ENCODE measurements around the gene KCNQ1. TPM values are rescaled to one million over a fixed set of nuclear protein-coding genes. Genes with fewer than 3 reads are reported as not detected.

Gene KCNQ1
- total RNA-seq, 1 experiment from 2014 or later, result not detected

DNA sequence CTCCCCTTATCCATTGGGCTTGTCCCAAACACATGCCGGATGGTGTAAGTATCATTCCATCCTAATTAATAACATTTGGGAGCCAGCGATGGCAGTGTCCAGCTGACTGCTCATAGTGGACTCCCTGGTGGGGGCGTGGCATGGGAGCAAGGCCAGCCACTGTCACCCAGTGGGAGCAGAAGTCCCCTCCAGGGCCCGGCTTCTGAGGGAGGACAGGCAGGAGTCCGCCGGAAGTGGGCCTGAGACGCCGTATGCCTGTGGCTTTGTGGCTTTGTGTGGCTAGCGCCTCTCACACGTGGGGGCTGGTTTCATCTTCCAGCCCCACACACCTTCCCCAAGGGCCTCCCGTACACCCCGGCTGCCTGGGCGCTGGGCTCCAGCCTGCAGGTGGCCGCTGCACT, 124.5 kb downstream of the KCNQ1 start:
- H3K27ac ChIP-seq, result no peak overlapping the region
- DNase-seq, result peak in 1 of 2 experiments; percentile 22

DNA sequence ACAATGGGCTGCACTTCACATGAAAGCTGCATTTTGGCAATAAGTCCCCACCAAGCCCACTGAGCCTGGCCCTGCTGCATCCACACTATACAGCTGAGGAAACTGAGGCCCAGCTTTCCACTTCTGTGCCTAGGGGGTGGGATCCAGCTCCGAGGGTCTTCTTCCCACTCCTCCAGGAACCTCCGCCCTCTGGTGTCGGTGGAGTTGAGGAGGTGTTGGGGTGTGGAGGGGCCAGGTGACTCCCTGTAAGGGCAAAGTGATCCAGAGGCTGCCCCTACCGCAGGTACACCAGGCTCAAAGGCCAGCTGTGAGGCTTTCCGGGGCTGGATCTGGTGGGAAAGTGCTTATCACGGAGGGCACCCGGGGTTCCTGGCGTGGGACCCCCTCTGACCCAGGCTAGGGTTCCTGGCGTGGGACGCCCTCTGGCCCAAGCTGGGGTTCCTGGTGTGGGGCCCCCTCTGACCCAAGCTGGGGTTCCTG, 125.0 kb downstream of the KCNQ1 start:
- Histone ChIP-seq H3K27me3 (no peaks in the 10 kb centered on the region), H3K27ac (no peak overlapping the region), H3K9me3 (replicated peaks) (peaks cover 5% of the 10 kb centered on the region; the same call in 1 of the 2 replicates), H3K4me1 (peaks cover 2% of the 10 kb centered on the region), H3K4me3 (no peak overlapping the region), H3K36me3 (no peaks in the 10 kb centered on the region)
- DNase-seq, result no peak

More for the DNA sequence above, 124.5 kb downstream of the KCNQ1 start:
- H3K36me3 ChIP-seq, result no peaks in the 10 kb centered on the region
- H3K4me3 ChIP-seq, result no peak overlapping the region
- peaks cover 5% of the 10 kb centered on the region; the same call in 1 of the 2 replicates for H3K9me3 ChIP-seq (replicated peaks)
- H3K4me1 ChIP-seq, result no peaks in the 10 kb centered on the region
- no peaks in the 10 kb centered on the region for H3K27me3 ChIP-seq

DNA sequence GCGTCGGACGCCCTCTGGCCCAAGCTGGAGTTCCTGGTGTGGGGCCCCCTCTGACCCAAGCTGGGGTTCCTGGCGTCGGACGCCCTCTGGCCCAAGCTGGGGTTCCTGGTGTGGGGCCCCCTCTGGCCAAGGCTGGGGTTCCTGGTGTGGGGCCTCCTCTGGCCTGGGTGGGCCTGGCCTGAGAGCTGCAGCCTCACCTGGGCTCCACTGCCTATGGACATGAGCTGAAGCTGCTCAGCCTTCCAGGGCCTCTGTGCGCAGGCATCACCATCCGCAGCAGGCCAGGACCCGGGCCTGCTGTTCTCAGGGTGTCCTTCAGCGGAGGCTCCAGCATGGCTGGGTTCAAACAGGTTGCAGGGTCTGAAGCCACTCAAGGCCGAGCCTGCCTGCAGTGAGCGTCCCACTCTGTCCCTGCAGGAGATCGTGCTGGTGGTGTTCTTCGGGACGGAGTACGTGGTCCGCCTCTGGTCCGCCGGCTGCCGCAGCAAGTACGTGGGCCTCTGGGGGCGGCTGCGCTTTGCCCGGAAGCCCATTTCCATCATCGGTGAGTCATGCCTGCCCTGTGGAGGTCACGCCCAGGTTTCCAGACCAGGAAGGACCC, 125.5 kb downstream of the KCNQ1 start:
- no peaks in the 10 kb centered on the region for H3K27me3 ChIP-seq
- DNase-seq, result no peak
- H3K9me3 ChIP-seq (replicated peaks), result peaks cover 5% of the 10 kb centered on the region; the same call in 1 of the 2 replicates
- no peak overlapping the region for H3K4me3 ChIP-seq
- no peak overlapping the region for H3K27ac ChIP-seq
- H3K36me3 ChIP-seq, result no peaks in the 10 kb centered on the region
- peaks cover 7% of the 10 kb centered on the region for H3K4me1 ChIP-seq

DNA sequence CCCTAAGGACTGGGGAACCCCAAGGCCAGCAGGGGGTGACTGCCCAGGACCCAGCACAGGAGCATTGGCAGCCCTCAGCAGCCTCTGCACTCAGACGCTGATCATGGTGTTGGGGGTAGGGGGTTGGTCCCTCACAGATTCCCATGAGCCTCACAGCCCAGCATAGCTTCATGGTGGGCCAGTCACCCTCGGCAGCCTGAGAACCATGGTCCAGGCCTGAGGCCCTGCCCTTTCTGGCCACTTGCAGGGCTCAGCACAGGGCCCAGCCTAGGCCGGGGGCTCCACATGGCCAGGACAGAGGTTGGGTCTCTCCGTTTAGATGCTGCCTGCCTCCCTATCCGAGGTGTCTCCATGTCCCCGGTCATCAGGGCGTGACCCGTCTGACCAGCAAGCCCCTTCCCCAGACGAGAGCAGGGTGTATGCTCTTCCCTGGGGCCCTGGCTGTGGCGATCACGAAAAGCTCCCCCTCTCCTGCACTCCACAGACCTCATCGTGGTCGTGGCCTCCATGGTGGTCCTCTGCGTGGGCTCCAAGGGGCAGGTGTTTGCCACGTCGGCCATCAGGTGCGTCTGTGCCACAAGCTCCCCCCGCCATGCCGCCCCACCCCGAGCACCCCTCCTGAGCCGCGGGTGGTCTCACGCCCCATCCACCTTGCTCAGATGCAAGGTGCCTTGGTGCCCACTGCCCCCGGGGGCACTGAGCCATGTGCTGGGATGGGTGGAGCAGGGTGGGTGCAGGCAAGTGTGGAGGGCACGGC, 126.2 kb downstream of the KCNQ1 start:
- DNase-seq, result no peak
- Histone ChIP-seq H3K27me3 (no peaks in the 10 kb centered on the region), H3K4me1 (peaks cover 13% of the 10 kb centered on the region), H3K36me3 (no peaks in the 10 kb centered on the region), H3K9me3 (replicated peaks) (peaks cover 5% of the 10 kb centered on the region; the same call in 1 of the 2 replicates), H3K4me3 (no peak overlapping the region), H3K27ac (no peak overlapping the region)

DNA sequence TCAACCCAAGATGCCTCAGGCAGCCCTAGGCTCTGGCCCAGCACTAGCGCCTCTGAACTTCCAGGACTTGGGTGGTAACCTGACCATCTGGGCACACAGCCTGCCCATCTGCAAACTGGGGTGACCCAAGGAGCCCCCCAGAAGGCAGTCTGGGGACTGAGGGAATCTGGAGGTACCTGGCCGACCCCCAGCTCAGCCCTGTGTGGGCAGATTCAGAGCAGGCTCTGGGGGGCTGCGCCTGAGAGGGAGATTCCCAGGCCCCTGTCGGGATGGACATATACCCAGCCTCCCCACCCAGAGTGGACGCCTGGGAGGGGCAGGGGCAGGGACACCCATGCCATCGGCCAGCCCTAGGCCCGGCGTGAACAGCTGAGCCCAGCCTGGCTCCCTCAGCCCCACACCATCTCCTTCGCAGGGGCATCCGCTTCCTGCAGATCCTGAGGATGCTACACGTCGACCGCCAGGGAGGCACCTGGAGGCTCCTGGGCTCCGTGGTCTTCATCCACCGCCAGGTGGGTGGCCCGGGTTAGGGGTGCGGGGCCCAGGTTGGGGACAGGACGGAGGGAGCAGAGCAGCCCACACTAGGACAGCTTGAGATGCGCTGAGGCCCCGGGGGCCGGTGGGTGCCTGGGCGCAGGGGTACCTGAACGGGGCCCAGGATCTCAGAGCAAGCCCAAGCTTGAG, 126.9 kb downstream of the KCNQ1 start:
- no peak for DNase-seq
- H3K4me3 ChIP-seq, result no peak overlapping the region

DNA sequence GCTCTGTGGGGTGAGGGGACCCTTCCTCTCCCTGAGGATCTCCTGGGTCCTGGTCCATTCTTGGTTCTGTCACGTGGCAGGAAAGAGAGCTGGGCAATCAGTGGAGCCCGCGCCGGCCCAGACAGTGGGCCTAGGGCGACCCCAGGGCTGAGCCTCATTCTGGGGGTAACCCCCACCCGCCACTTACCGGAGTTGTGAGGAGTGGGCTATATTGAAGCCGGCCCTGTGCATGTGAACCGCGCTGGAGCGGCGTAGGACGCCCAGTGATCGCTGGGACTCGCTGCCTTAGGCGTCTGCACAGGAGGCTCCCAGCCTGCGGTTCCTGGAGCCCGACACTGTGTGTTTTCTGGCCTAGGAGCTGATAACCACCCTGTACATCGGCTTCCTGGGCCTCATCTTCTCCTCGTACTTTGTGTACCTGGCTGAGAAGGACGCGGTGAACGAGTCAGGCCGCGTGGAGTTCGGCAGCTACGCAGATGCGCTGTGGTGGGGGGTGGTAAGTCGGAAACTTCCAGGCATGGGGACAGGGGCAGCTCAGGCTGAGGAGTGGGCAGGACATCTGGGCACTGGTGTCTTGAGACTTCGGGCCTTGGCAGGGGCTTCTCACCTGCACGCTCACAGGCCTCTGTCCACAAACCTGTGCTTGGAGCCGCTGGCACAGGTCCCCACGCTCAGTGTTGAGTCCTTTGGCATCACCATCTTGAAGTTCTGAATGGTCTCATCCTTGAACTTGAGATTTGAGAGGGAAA, 127.9 kb downstream of the KCNQ1 start:
- peaks cover 13% of the 10 kb centered on the region for H3K4me1 ChIP-seq
- no peaks in the 10 kb centered on the region for H3K36me3 ChIP-seq
- no peak overlapping the region for H3K27ac ChIP-seq
- no peak for DNase-seq
- peaks cover 5% of the 10 kb centered on the region; the same call in 1 of the 2 replicates for H3K9me3 ChIP-seq (replicated peaks)
- no peak overlapping the region for H3K4me3 ChIP-seq
- no peaks in the 10 kb centered on the region for H3K27me3 ChIP-seq

More for the DNA sequence above, 126.9 kb downstream of the KCNQ1 start:
- H3K4me1 ChIP-seq, result peaks cover 13% of the 10 kb centered on the region
- peaks cover 5% of the 10 kb centered on the region; the same call in 1 of the 2 replicates for H3K9me3 ChIP-seq (replicated peaks)
- no peaks in the 10 kb centered on the region for H3K36me3 ChIP-seq
- H3K27ac ChIP-seq, result no peak overlapping the region
- no peaks in the 10 kb centered on the region for H3K27me3 ChIP-seq

DNA sequence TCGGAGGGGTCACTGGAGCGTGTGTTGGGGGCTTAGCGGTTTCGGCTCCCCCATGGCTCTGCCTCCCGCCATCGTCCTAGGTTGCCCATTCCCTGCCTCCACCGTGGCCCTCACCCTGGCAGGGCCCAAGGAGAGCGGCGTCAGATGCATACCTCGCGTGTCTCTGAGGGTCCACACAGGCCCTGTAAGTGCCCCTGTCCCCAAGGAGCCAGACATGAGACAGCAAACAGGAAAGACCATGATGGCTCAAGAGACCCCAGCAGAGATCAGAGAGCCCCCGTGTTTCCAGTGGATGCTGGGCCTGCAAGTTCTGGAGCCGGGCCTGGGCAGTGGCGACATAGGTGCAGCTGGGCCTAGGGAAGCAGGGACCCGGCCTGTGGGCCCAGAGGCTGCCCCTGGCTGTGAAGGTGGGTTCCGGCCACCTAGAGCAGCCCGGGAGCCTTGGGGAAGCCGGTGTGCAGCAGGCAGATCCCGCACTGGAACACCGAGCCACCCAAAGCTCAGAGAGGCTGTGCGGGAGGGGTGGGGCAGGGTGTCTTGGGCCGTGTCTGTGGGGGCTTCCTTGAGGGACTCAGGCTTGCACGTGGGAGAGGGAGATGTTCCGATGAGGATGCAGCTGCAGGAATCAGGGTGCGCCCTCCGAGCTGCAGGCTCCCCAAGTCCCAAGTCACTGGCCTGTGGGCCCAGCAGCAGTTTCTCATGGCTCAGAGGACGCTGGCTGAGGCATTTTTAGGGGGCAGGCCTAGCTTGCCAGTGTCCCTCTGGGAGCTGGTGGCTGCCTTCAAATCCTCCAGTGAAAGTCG, 128.6 kb downstream of the KCNQ1 start:
- H3K4me1 ChIP-seq, result peaks cover 13% of the 10 kb centered on the region
- DNase-seq, result no peak
- peaks cover 5% of the 10 kb centered on the region; the same call in 1 of the 2 replicates for H3K9me3 ChIP-seq (replicated peaks)
- H3K36me3 ChIP-seq, result no peaks in the 10 kb centered on the region
- H3K27ac ChIP-seq, result no peak overlapping the region
- no peaks in the 10 kb centered on the region for H3K27me3 ChIP-seq
- no peak overlapping the region for H3K4me3 ChIP-seq

DNA sequence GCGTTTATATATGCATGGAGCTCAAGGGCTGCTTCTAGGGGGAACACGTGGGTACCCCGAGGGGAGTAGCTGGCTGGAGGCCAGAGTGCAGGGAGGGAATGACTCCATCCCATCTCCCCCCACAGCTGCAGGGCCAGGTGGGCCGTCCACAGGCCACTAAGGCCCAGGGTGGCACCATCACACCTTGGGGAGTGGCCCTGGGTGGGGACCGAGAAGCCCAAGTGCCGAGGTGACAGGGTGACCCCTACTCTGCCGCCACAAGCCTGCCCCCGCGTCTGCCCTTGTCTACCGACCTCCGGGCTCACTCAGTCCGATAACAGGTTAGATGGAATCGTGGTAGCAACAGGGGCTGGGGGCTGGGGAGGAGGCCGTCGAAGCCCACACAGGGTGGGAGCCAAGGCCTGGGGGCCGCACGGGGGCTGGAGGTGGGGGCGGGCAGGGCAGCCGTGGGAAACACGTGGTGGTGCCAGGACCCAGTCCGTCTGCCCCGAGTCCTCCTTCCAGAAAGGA, 129.3 kb downstream of the KCNQ1 start:
- peaks cover 5% of the 10 kb centered on the region; the same call in 1 of the 2 replicates for H3K9me3 ChIP-seq (replicated peaks)
- H3K27ac ChIP-seq, result no peak overlapping the region
- H3K27me3 ChIP-seq, result no peaks in the 10 kb centered on the region
- DNase-seq, result no peak
- H3K4me1 ChIP-seq, result peaks cover 16% of the 10 kb centered on the region
- no peaks in the 10 kb centered on the region for H3K36me3 ChIP-seq
- no peak overlapping the region for H3K4me3 ChIP-seq

DNA sequence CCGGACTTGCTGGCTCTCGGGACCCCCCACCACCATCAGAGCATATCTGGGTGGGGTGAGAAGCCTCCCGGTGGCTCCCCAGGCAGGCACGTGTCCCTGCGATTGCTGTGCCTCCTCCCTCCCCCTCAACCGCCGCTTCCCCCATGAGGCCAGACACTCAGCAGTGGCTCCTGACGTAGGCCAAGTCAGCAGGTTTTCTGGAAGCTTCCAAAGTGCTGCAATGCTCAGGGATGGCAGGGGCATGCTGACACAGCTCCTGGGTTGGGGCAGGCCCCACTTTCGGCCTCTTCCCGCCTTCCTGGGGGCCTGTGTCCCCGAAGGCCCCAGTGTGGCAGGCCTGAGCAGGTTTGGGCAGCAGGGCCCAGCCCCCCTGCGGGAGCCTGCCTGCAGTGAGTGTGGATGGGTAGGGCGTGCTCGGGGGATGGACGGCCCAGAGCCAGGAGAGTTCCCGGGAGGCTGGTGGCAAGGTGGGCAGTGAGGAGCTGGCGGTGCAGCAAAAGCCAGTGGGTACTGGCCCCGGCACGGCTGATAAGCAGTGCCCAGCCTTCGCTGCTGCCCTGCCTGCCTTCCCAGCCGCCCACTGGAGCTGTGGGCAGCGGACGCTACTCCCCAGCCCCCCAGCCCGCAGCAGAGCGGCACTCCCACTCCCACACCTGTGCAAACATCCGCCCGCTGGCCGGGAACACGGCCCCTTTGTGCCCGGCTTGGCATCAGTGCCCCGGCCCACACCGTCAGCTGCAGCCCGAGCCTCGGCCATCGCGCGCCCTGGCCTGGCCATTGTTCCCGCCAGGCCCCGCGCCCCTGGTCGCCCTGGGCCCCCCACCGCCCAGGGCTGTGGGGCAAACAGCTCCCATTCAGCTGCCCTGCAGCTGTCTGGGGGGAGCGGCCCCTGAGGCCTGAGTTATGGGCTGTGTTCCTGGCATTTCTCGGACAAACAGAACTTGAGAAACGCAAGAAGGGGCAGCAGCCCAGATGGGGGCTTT, 130.0 kb downstream of the KCNQ1 start:
- H3K4me1 ChIP-seq, result peaks cover 22% of the 10 kb centered on the region
- peaks cover 5% of the 10 kb centered on the region; the same call in 1 of the 2 replicates for H3K9me3 ChIP-seq (replicated peaks)
- no peaks in the 10 kb centered on the region for H3K27me3 ChIP-seq
- DNase-seq, result peak; percentile 30 to 54
- H3K27ac ChIP-seq, result peak overlapping the region; percentile 46
- no peak overlapping the region for H3K4me3 ChIP-seq
- H3K36me3 ChIP-seq, result no peaks in the 10 kb centered on the region

DNA sequence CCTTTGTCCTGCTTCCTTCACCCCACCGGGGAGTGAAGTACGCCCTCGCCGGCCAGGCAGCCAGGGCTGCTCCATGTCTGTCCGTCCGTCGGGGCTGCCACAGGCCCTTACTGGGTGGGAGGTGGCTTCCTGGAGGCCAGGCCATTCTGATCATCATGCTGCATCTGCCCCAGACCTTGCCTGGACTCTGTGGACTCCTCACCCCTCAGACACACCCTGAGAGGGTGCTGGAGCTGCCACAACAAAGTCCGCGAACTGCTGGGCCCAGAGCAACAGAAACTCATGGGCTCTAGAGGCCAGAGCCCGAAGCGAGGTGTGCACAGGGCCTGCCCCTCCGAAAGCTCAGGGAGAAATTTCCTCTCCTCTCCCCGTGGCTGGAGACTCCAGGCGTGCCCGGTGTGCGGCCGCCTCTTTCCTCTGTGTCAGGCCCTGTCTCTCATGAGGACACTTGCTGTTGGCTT, 130.8 kb downstream of the KCNQ1 start:
- Histone ChIP-seq H3K4me3 (no peak overlapping the region), H3K27me3 (no peaks in the 10 kb centered on the region), H3K4me1 (peaks cover 22% of the 10 kb centered on the region), H3K36me3 (no peaks in the 10 kb centered on the region), H3K27ac (peak overlapping the region; percentile 46), H3K9me3 (replicated peaks) (peaks cover 4% of the 10 kb centered on the region; the same call in 1 of the 2 replicates)
- no peak for DNase-seq

DNA sequence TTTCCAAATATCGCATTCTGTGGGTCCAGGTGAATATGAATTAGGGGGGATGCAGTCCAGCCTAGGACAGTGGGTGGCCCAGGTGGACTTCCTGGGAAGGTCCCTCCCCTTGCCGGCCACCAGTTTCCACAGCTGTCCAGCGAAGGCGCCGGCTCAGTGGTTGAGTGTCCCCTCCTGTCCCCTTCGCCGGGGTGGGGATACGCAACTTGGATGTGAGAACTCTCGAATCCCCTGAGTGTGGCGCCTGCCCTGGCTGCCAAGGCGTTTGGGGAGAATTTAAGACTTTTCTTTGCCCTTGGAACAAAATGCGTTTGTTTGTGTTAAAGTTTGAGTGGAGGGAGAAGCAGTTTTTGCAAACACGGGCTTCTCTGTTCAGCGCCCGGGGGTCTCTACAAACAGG, 131.3 kb downstream of the KCNQ1 start:
- H3K27me3 ChIP-seq, result no peaks in the 10 kb centered on the region
- peak in 1 of 2 experiments; percentile 1 for DNase-seq
- H3K9me3 ChIP-seq (replicated peaks), result no peaks in the 10 kb centered on the region
- no peaks in the 10 kb centered on the region for H3K36me3 ChIP-seq
- H3K4me3 ChIP-seq, result no peak overlapping the region
- H3K27ac ChIP-seq, result no peak overlapping the region
- peaks cover 22% of the 10 kb centered on the region for H3K4me1 ChIP-seq

DNA sequence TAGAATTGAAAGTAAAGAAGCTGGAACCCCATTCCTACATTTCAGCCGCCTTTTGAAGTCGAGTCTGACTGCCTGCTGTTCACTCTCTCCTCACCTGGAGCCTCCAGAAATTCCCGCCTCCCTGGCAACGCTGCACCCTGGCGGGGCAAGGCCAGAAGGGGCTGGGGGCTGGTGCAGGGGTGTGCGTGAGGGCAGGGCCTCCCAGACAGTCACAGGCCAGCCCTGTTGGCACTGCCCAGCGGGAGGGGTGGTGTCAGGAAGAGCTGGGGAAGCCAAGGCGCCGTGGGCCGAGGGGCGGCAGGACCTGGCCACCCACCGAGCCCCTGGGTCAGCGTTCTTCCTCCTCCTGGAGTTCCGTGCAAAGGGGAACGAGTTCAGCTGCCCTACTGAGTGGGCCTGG, 131.7 kb downstream of the KCNQ1 start:
- no peak overlapping the region for H3K27ac ChIP-seq
- H3K36me3 ChIP-seq, result no peaks in the 10 kb centered on the region
- DNase-seq, result peak in 1 of 2 experiments; percentile 1
- H3K27me3 ChIP-seq, result no peaks in the 10 kb centered on the region
- no peak overlapping the region for H3K4me3 ChIP-seq
- no peaks in the 10 kb centered on the region for H3K9me3 ChIP-seq (replicated peaks)
- H3K4me1 ChIP-seq, result peaks cover 22% of the 10 kb centered on the region
